Gastrocnemius medialis (tissue), 4 donors: ENCODE data around the gene C5.

Source experiments
- CTCF ChIP-seq, 5 experiments: fragments of 450-650 bp in 3 of 5; fragments of 200-600 bp in 2 of 5; sonication (generic) in 2 of 5; IDR thresholded peaks in 4 of 5; conservative IDR thresholded peaks in 1 of 5; 1 replicate in 4 of 5; 2 replicates in 1 of 5; pipeline ENCODE4 v1.5.1; 2016 to 2019; ENCODE audit warnings: antibody characterized with exemption in 5 of 5, mild to moderate bottlenecking in 3 of 5, moderate library complexity in 3 of 5
- POLR2A ChIP-seq, 2 donors: fragments of 450-650 bp; IDR thresholded peaks; one replicate each; pipeline ENCODE4 v1.6.1; 2017; ENCODE audit warnings: antibody characterized with exemption in 2 of 2, mild to moderate bottlenecking in 2 of 2, moderate library complexity in 2 of 2

GRCh38 chr9:120950421-120951388 is 99.4 kb downstream of the C5 start:
- TF ChIP-seq CTCF (IDR thresholded peaks at IDR 0.05 in 4 of 5, conservative IDR thresholded peaks at IDR 0.05 in 1 of 5), result no peak
- no peak for TF ChIP-seq POLR2A (IDR thresholded peaks at IDR 0.05)
